Hepatocyte (in vitro differentiated cells): Measurements from ENCODE around the gene IFNL3. TPM values are rescaled to one million over a fixed set of nuclear protein-coding genes. Genes with fewer than 3 reads are reported as not detected.

ENCODE experiments used
- DNase-seq: peaks from one replicate; pipeline ENCODE4 v3.0.0-alpha.2; 2016; ENCODE audit warnings: low spot score
- H2AFZ ChIP-seq: fragments of 200-600 bp; sonication (generic); 2 replicates; pipeline ENCODE4 v1.6.0; 2016; ENCODE audit warnings: antibody characterized with exemption, mild to moderate bottlenecking
- H3K27ac ChIP-seq: fragments of 200-600 bp; sonication (generic); 2 replicates; pipeline ENCODE4 v1.5.1; 2016; ENCODE audit warnings: mild to moderate bottlenecking
- H3K27me3 ChIP-seq: fragments of 200-600 bp; sonication (generic); 2 replicates; pipeline ENCODE4 v1.6.1; 2016
- H3K36me3 ChIP-seq: fragments of 200-600 bp; sonication (generic); replicated peaks from 2 replicates; pipeline ENCODE4 v1.5.1; 2016; ENCODE audit warnings: low read depth; ENCODE audit not compliant: insufficient read depth
- H3K4me1 ChIP-seq: fragments of 200-600 bp; sonication (generic); 2 replicates; pipeline ENCODE4 v1.5.1; 2016; ENCODE audit warnings: mild to moderate bottlenecking, moderate library complexity; ENCODE audit not compliant: insufficient read depth
- H3K4me2 ChIP-seq: fragments of 200-600 bp; sonication (generic); 2 replicates; pipeline ENCODE4 v1.6.0; 2016
- H3K4me3 ChIP-seq: fragments of 200-600 bp; sonication (generic); 2 replicates; pipeline ENCODE4 v1.5.1; 2016; ENCODE audit warnings: mild to moderate bottlenecking
- H3K79me2 ChIP-seq: fragments of 200-600 bp; sonication (generic); 2 replicates; pipeline ENCODE4 v1.6.0; 2017; ENCODE audit warnings: mild to moderate bottlenecking
- H3K9me2 ChIP-seq: fragments of 200-600 bp; sonication (generic); replicated peaks from 2 replicates; pipeline ENCODE4 v1.6.0; 2017; ENCODE audit warnings: mild to moderate bottlenecking; ENCODE audit not compliant: insufficient read depth
- H3K9me3 ChIP-seq: fragments of 200-600 bp; sonication (generic); 2 replicates; pipeline ENCODE4 v1.5.1; 2016; ENCODE audit warnings: low read depth, mild to moderate bottlenecking
- H4K20me1 ChIP-seq: fragments of 200-600 bp; sonication (generic); 2 replicates; pipeline ENCODE4 v1.6.0; 2016; ENCODE audit warnings: mild to moderate bottlenecking; ENCODE audit not compliant: insufficient read depth, poor library complexity, severe bottlenecking
- EZH2 ChIP-seq: fragments of 200-600 bp; sonication (generic); IDR thresholded peaks from 2 replicates; pipeline ENCODE4 v1.6.1; 2016; ENCODE audit warnings: antibody characterized with exemption, mild to moderate bottlenecking, borderline replicate concordance
- EZH2phosphoT487 ChIP-seq: fragments of 200-600 bp; sonication (generic); IDR thresholded peaks from one replicate; pipeline ENCODE4 v1.6.1; 2018; ENCODE audit warnings: antibody characterized with exemption, mild to moderate bottlenecking, low read depth, moderate library complexity; ENCODE audit not compliant: unreplicated experiment, severe bottlenecking
- WGBS: methylation state at CpG from one replicate; pipeline ENCODE4 v1.1.6; 2016; ENCODE audit warnings: low lambda C conversion rate; ENCODE audit errors: missing lambda C conversion rate; 5-methylcytosine and 5-hydroxymethylcytosine counted together
- polyA plus RNA-seq: library from polyadenylated mRNA; unstranded; fragments of >200 nt; fragmentation: Nextera tagmentation; extraction: Ambion mirVana; gene quantifications from 2 replicates; pipeline ENCODE4 v1.2.1, GENCODE V29; 2016
- total RNA-seq: library from RNA; depleted of rRNA; stranded (reverse); fragments of >200 nt; gene quantifications from 2 replicates; pipeline ENCODE4 v1.2.3, GENCODE V29; 2014
- TF ChIP-seq, protein P1 (sequence below): fragments of 200-600 bp; sonication (generic); IDR thresholded peaks from 2 replicates; pipeline ENCODE4 v1.5.1; 2016; ENCODE audit warnings: antibody characterized with exemption, mild to moderate bottlenecking; ENCODE audit not compliant: poor library complexity

Gene IFNL3
- total and polyA plus RNA-seq, 2 experiments from 2014 or later: not detected

DNA sequence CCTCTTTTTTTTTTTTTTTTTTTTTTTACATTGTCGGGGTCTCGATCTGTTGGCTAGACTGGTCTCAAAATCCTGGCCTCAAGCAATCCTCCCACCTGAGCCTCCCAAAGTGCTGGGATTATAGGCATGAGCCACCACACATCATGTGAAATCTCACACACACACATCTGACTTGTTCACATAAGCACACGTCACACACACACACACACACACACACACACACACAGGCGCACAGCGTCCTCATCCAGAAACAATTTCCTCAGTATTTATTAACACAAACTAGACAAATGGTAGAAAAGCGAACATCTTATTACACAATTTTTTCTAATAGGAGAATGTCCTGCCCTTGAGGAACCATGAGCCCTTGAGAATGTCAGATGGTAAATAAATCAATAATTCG lies 35.6 kb downstream of the IFNL3 start:
- H4K20me1 ChIP-seq: no peaks in the 10 kb centered on the region
- H3K4me2 ChIP-seq: no peak overlapping the region
- 83% methylated on average over 7 of the region's 7 CpGs for WGBS
- TF ChIP-seq EZH2phosphoT487: no peak
- TF ChIP-seq, protein P1, sequence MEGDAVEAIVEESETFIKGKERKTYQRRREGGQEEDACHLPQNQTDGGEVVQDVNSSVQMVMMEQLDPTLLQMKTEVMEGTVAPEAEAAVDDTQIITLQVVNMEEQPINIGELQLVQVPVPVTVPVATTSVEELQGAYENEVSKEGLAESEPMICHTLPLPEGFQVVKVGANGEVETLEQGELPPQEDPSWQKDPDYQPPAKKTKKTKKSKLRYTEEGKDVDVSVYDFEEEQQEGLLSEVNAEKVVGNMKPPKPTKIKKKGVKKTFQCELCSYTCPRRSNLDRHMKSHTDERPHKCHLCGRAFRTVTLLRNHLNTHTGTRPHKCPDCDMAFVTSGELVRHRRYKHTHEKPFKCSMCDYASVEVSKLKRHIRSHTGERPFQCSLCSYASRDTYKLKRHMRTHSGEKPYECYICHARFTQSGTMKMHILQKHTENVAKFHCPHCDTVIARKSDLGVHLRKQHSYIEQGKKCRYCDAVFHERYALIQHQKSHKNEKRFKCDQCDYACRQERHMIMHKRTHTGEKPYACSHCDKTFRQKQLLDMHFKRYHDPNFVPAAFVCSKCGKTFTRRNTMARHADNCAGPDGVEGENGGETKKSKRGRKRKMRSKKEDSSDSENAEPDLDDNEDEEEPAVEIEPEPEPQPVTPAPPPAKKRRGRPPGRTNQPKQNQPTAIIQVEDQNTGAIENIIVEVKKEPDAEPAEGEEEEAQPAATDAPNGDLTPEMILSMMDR: no peak
- no peaks in the 10 kb centered on the region for H3K9me3 ChIP-seq
- no peaks in the 10 kb centered on the region for H3K79me2 ChIP-seq
- H2AFZ ChIP-seq: no peak overlapping the region
- no peak overlapping the region for H3K27ac ChIP-seq
- H3K27me3 ChIP-seq: no peaks in the 10 kb centered on the region
- H3K4me1 ChIP-seq: no peaks in the 10 kb centered on the region
- no peak for DNase-seq
- H3K4me3 ChIP-seq: no peak overlapping the region
- no peaks in the 10 kb centered on the region for H3K9me2 ChIP-seq
- H3K36me3 ChIP-seq: no peaks in the 10 kb centered on the region

DNA sequence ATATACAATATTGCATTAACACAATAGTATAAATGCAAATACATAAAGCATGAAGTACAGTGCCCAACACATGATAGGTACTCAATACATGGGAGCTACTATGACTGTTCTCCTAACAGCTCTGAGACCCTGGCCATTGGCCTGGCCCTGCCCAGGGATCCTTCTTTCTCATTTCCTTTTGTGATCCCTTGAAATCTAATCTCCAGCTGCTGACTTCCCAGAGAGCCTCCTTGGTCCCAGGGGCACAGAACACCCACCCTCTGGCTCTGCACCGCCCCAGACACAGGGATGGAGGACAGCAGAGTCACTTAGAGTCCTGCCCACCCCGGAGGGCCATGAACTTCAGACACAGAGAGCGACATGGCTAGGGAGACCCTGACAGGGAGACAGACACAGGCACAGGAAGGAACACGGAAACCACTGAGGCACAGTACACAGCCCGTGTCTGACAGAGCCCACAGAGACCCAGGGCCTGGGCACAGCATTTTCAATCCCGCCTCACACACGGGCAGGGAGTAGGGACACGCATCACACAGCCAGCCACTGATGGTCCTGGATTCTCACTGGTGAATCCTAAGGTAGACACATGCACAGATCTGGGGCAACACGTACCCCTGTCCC lies 36.5 kb downstream of the IFNL3 start:
- no peak overlapping the region for H3K4me2 ChIP-seq
- TF ChIP-seq EZH2phosphoT487 (no peak), EZH2 (no peak)
- TF ChIP-seq, protein P1: no peak
- no peaks in the 10 kb centered on the region for H3K9me3 ChIP-seq
- H3K36me3 ChIP-seq: no peaks in the 10 kb centered on the region
- H4K20me1 ChIP-seq: no peaks in the 10 kb centered on the region
- H3K4me1 ChIP-seq: no peaks in the 10 kb centered on the region
- DNase-seq: no peak
- WGBS: 84% methylated on average over 8 of the region's 9 CpGs
- H2AFZ ChIP-seq: no peak overlapping the region
- no peaks in the 10 kb centered on the region for H3K79me2 ChIP-seq
- no peak overlapping the region for H3K4me3 ChIP-seq
- no peak overlapping the region for H3K27ac ChIP-seq
- H3K9me2 ChIP-seq: no peaks in the 10 kb centered on the region
- H3K27me3 ChIP-seq: no peaks in the 10 kb centered on the region

DNA sequence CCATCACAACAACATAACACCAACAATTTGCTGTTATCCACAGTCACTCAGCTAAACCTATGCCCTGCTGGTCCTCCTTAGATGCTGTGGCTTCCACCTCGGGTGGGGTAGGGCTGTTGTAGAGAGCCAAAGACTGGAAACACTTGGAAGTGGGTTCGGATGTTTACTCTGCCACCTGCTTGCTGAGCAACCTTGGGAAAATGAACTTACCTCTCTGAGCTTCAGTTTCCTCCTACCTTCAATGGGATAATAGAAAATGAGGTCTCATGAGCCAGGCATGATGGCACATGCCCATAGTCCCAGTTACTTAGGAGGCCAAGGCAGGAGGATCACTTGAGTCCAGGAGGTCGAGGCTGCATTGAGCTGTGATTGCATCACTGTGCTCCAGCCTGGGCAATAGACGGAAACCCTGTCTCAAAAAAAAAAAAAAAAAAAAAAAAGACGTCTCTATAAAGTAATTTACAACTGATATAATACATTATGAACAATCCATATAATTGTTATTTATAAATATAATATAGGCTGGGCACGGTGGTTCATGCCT lies 37.4 kb downstream of the IFNL3 start:
- H3K4me3 ChIP-seq: no peak overlapping the region
- no peaks in the 10 kb centered on the region for H3K36me3 ChIP-seq
- no peak overlapping the region for H3K4me2 ChIP-seq
- no peak overlapping the region for H2AFZ ChIP-seq
- H3K79me2 ChIP-seq: no peaks in the 10 kb centered on the region
- H4K20me1 ChIP-seq: no peaks in the 10 kb centered on the region
- H3K9me2 ChIP-seq: no peaks in the 10 kb centered on the region
- no peak for TF ChIP-seq EZH2
- TF ChIP-seq, protein P1: no peak
- TF ChIP-seq EZH2phosphoT487: no peak
- DNase-seq: no peak
- no peaks in the 10 kb centered on the region for H3K27me3 ChIP-seq
- H3K27ac ChIP-seq: no peak overlapping the region
- H3K9me3 ChIP-seq: no peaks in the 10 kb centered on the region
- no peaks in the 10 kb centered on the region for H3K4me1 ChIP-seq
- WGBS: 72% methylated on average over 6 of the region's 6 CpGs
